ENCODE results near the gene TRIP12. TPM values are rescaled to one million over a fixed set of nuclear protein-coding genes. Genes with fewer than 3 reads are reported as not detected.
"Not testable (repeated sequence)": the region's sequence is repeated elsewhere in the genome, so short reads cannot be mapped to it uniquely, and the experiment has no call there.

TRIP12 gene
- total and polyA plus RNA-seq, 2 donors (not counting 3 experiments of a cell fraction or from before 2014, with no cell fraction given): 53.8 to 278 TPM

GRCh38 chr2:229925201-229925600 lies 3.4 kb upstream of the TRIP12 start:
- H3K36me3 ChIP-seq (ENCODE audit: control insufficient read depth in 2 of 2, extremely low read depth in 1 of 2, insufficient read depth in 2 of 2, low read length in 2 of 2): no peaks in the 10 kb centered on the region
- BruUV-seq (replicated peaks): no TSS peak
- H3K4me1 ChIP-seq (ENCODE audit: control insufficient read depth, extremely low read depth, insufficient read depth, low read length): peaks cover 18% of the 10 kb centered on the region

GRCh38 chr2:229924541-229924940 lies 2.7 kb upstream of the TRIP12 start:
- intact Hi-C loops (cut with micrococcal nuclease): loop anchor here (5.0 kb wide), 1 partner anchor 403 kb away; the partner anchor contains the start of gene SP140L
- H3K4me1 ChIP-seq (ENCODE audit: control insufficient read depth, extremely low read depth, insufficient read depth, low read length): peaks cover 25% of the 10 kb centered on the region
- POLR2A ChIA-PET; H3K4me2 ChIP-seq (ENCODE audit: insufficient read depth, low read length); BruUV-seq (replicated peaks); DNase-seq (ENCODE audit: low read depth, low spot score); H3K9ac ChIP-seq (replicated peaks; ENCODE audit: extremely low read depth, insufficient read depth, low read length); H3K27me3 ChIP-seq (ENCODE audit: control insufficient read depth in 2 of 2, insufficient read depth in 2 of 2, low read length in 2 of 2); H3K27ac ChIP-seq (ENCODE audit: insufficient read depth, low read depth, low read length); CTCF ChIA-PET; H3K9me1 ChIP-seq (replicated peaks; ENCODE audit: control insufficient read depth, extremely low read depth, insufficient read depth, low read length); H3K9me3 ChIP-seq (replicated peaks; ENCODE audit: control insufficient read depth, insufficient read depth, low read length); dilution Hi-C loops (cut with MboI; ENCODE audit: extremely low pct_ligation_motif_present, low sequenced_read_pairs); H3K4me3 ChIP-seq (replicated peaks in 1 of 3; ENCODE audit: insufficient read depth in 1 of 3, low read depth in 1 of 3, low read length in 3 of 3); H2AFZ ChIP-seq (ENCODE audit: low read depth, low read length); H4K20me1 ChIP-seq (replicated peaks; ENCODE audit: control insufficient read depth, extremely low read depth, insufficient read depth, low read length); FAIRE-seq; H3K36me3 ChIP-seq (ENCODE audit: control insufficient read depth in 2 of 2, extremely low read depth in 1 of 2, insufficient read depth in 2 of 2, low read length in 2 of 2): not testable (repeated sequence)
- peaks cover 22% of the 10 kb centered on the region for H3K79me2 ChIP-seq (ENCODE audit: control insufficient read depth, insufficient read depth, low read length)

More at GRCh38 chr2:229925201-229925600, 3.4 kb upstream of the TRIP12 start:
- ChIA-PET POLR2A (no interaction called here), CTCF (no interaction called here)
- peaks cover 15% of the 10 kb centered on the region for H3K79me2 ChIP-seq (ENCODE audit: control insufficient read depth, insufficient read depth, low read length)
- no peaks in the 10 kb centered on the region for H3K9me3 ChIP-seq (replicated peaks; ENCODE audit: control insufficient read depth, insufficient read depth, low read length)
- dilution Hi-C loops (cut with MboI; ENCODE audit: extremely low pct_ligation_motif_present, low sequenced_read_pairs) (no loop called here), intact Hi-C loops (cut with micrococcal nuclease) (no loop called here)
- no peaks in the 10 kb centered on the region for H4K20me1 ChIP-seq (replicated peaks; ENCODE audit: control insufficient read depth, extremely low read depth, insufficient read depth, low read length)
- H3K27ac ChIP-seq (ENCODE audit: insufficient read depth, low read depth, low read length): no peak overlapping the region
- H2AFZ ChIP-seq (ENCODE audit: low read depth, low read length): no peak overlapping the region
- no peaks in the 10 kb centered on the region for H3K27me3 ChIP-seq (ENCODE audit: control insufficient read depth in 2 of 2, insufficient read depth in 2 of 2, low read length in 2 of 2)
- no peaks in the 10 kb centered on the region for H3K9me1 ChIP-seq (replicated peaks; ENCODE audit: control insufficient read depth, extremely low read depth, insufficient read depth, low read length)
- FAIRE-seq (no peak), DNase-seq (ENCODE audit: low read depth, low spot score) (no peak)
- no peak overlapping the region for H3K4me2 ChIP-seq (ENCODE audit: insufficient read depth, low read length)
- no peak overlapping the region for H3K9ac ChIP-seq (replicated peaks; ENCODE audit: extremely low read depth, insufficient read depth, low read length)
- no peak overlapping the region for H3K4me3 ChIP-seq (replicated peaks in 1 of 3; ENCODE audit: insufficient read depth in 1 of 3, low read depth in 1 of 3, low read length in 3 of 3)
- TF ChIP-seq MYC (IDR thresholded peaks at IDR 0.05; ENCODE audit: low read depth, low read length) (no peak), JUN (IDR thresholded peaks at IDR 0.05; ENCODE audit: borderline replicate concordance, insufficient read depth, insufficient read length, low read depth) (no peak), FOS (IDR thresholded peaks at IDR 0.05; ENCODE audit: borderline replicate concordance, insufficient read depth, low read length) (no peak), MAX (IDR thresholded peaks at IDR 0.05; ENCODE audit: insufficient read depth, insufficient read length) (no peak), GATA2 (IDR thresholded peaks at IDR 0.05; ENCODE audit: insufficient read depth, insufficient read length, low read depth, low read length) (no peak), POLR2AphosphoS5 (IDR thresholded peaks at IDR 0.05; ENCODE audit: insufficient read depth, low read depth, low read length) (no peak), EZH2 (IDR thresholded peaks at IDR 0.05; ENCODE audit: borderline replicate concordance, low read depth, low read length, severe bottlenecking) (no peak), CTCF (IDR thresholded peaks at IDR 0.05; ENCODE audit: extremely low read depth in 1 of 2, insufficient read depth in 1 of 2, low read depth in 1 of 2, low read length in 2 of 2) (no peak), POLR2A (IDR thresholded peaks at IDR 0.05; ENCODE audit: low read depth, low read length) (no peak)
